NB4 (cell line): ENCODE data around the gene SCAF4.
"Not testable (repeated sequence)": the region's sequence is repeated elsewhere in the genome, so short reads cannot be mapped to it uniquely, and the experiment has no call there.

ENCODE experiments used
- DNase-seq: peaks from one replicate; pipeline ENCODE4 v3.0.0; 2010; ENCODE audit warnings: low read depth
- H3K4me3 ChIP-seq: one replicate; pipeline ENCODE4 v1.5.1; 2011; ENCODE audit warnings: mild to moderate bottlenecking, low read depth, low read length, moderate library complexity
- CTCF ChIP-seq: IDR thresholded peaks from one replicate; pipeline ENCODE4 v1.5.1; 2012; ENCODE audit warnings: low read depth, low read length
- MAX ChIP-seq: IDR thresholded peaks from 2 replicates; pipeline ENCODE4 v1.6.1; 2011; ENCODE audit warnings: low read depth, low read length
- MYC ChIP-seq: IDR thresholded peaks from 2 replicates; pipeline ENCODE4 v1.6.1; 2011; ENCODE audit warnings: low read depth, low read length
- POLR2A ChIP-seq: IDR thresholded peaks from 2 replicates; pipeline ENCODE4 v1.6.1; 2011; ENCODE audit warnings: mild to moderate bottlenecking; ENCODE audit not compliant: insufficient read length; ENCODE audit errors: extremely low read depth

The SCAF4 gene

GRCh38 chr21:31750843-31751242 lies 18.9 kb upstream of the SCAF4 start:
- no peak for DNase-seq
- TF ChIP-seq MYC = no peak
- no peak for TF ChIP-seq CTCF
- TF ChIP-seq MAX = no peak
- TF ChIP-seq POLR2A = no peak
- H3K4me3 ChIP-seq = no peak overlapping the region

- no peak overlapping the region for H3K4me3 ChIP-seq
- TF ChIP-seq MYC (no peak), MAX (no peak), CTCF (no peak), POLR2A (no peak)
- peak; percentile 66 for DNase-seq
Measured at GRCh38 chr21:31744182-31744800, 12.4 kb upstream of the SCAF4 start.

GRCh38 chr21:31743712-31744111 lies 11.8 kb upstream of the SCAF4 start:
- H3K4me3 ChIP-seq = no peak overlapping the region
- no peak for DNase-seq
- no peak for TF ChIP-seq CTCF
- TF ChIP-seq MAX = no peak
- no peak for TF ChIP-seq POLR2A
- TF ChIP-seq MYC = no peak

- no peak for DNase-seq
- no peak for TF ChIP-seq MYC
- no peak overlapping the region for H3K4me3 ChIP-seq
Measured at GRCh38 chr21:31741116-31741515, 9.2 kb upstream of the SCAF4 start.

- H3K4me3 ChIP-seq, DNase-seq: not testable (repeated sequence)
Measured at GRCh38 chr21:31737586-31738397, 5.9 kb upstream of the SCAF4 start.

GRCh38 chr21:31735511-31735992 lies 3.6 kb upstream of the SCAF4 start:
- no peak for DNase-seq
- H3K4me3 ChIP-seq = no peak overlapping the region
- no peak for TF ChIP-seq MAX
- no peak for TF ChIP-seq POLR2A
- no peak for TF ChIP-seq CTCF
- TF ChIP-seq MYC = no peak
